Activated naive CD4-positive, alpha-beta T cell treated with anti-CD3 and anti-CD28 coated beads, Interleukin-2, amount 50 U/mL, for 24 hours (primary cell): ENCODE results near the gene ATAT1.

Experiments
- H3K27ac Mint-ChIP-seq: one replicate; pipeline ENCODE4 v1.8.0; 2021; ENCODE audit warnings: mild to moderate bottlenecking, mixed read lengths
- H3K27me3 Mint-ChIP-seq: one replicate; pipeline ENCODE4 v1.8.0; 2021; ENCODE audit warnings: mixed read lengths
- H3K36me3 Mint-ChIP-seq: one replicate; pipeline ENCODE4 v1.8.0; 2021; ENCODE audit warnings: mixed read lengths
- H3K4me1 Mint-ChIP-seq: one replicate; pipeline ENCODE4 v1.8.0; 2021; ENCODE audit warnings: mixed read lengths
- H3K4me3 Mint-ChIP-seq: one replicate; pipeline ENCODE4 v1.8.0; 2021; ENCODE audit warnings: mild to moderate bottlenecking, mixed read lengths
- H3K9me3 Mint-ChIP-seq: one replicate; pipeline ENCODE4 v1.8.0; 2021; ENCODE audit warnings: mixed read lengths

ATAT1 gene

GRCh38 chr6:30619561-30619960 lies 7.1 kb upstream of the ATAT1 start:
- H3K4me1 Mint-ChIP-seq = peaks cover 16% of the 10 kb centered on the region

DNA sequence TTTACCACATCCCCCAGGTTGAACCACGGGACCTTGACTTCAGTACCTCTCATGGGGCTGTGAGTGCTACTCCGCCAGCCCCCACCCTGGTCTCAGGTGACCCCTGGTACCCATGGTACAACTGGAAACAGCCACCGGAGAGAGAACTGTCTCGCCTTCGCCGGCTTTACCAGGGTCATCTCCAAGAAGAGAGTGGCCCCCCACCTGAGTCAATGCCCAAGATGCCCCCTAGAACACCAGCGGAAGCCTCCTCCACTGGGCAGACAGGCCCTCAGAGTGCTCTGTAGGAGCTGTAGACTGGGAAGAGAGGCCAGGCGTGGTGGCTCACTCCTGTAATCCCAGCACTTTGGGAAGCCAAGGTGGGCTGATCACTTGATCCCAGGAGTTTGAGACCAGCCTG lies 1.2 kb upstream of the ATAT1 start:
- Mint-ChIP-seq H3K27ac (peak overlapping the region; percentile 46), H3K36me3 (peaks cover 6% of the 10 kb centered on the region), H3K4me1 (peaks cover 25% of the 10 kb centered on the region), H3K9me3 (no peaks in the 10 kb centered on the region), H3K27me3 (no peaks in the 10 kb centered on the region), H3K4me3 (no peak overlapping the region)

More at GRCh38 chr6:30619561-30619960, 7.1 kb upstream of the ATAT1 start:
- H3K27ac Mint-ChIP-seq = peak overlapping the region; percentile 99
- H3K27me3 Mint-ChIP-seq = no peaks in the 10 kb centered on the region
- peak overlapping the region; percentile 94 for H3K4me3 Mint-ChIP-seq
- no peaks in the 10 kb centered on the region for H3K9me3 Mint-ChIP-seq
- peaks cover 30% of the 10 kb centered on the region for H3K36me3 Mint-ChIP-seq

GRCh38 chr6:30635834-30636233 lies 9.2 kb downstream of the ATAT1 start:
- H3K36me3 Mint-ChIP-seq = peaks cover 14% of the 10 kb centered on the region
- no peak overlapping the region for H3K27ac Mint-ChIP-seq
- H3K27me3 Mint-ChIP-seq = no peaks in the 10 kb centered on the region
- peaks cover 5% of the 10 kb centered on the region for H3K4me1 Mint-ChIP-seq
- no peaks in the 10 kb centered on the region for H3K9me3 Mint-ChIP-seq
- no peak overlapping the region for H3K4me3 Mint-ChIP-seq

DNA sequence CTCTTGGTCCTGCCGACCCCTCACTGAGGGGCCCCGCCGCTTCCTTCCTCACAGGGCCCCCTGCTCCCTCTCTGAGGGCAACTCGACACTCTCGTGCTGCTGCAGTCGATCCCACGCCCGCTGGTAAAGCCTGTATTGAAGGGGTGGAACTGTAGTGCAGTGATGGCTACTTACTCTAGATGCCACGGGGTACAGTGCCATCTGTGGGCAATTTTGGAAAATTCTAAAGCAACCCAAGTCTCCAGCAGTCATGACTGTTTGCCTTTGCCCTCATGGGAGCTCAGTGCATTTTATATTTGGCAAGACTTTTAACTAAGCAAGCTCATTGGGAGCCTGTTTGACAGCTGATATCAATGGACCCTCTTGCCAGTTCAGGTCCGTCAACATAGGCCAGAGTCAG lies 13.8 kb downstream of the ATAT1 start:
- no peaks in the 10 kb centered on the region for H3K9me3 Mint-ChIP-seq
- H3K27ac Mint-ChIP-seq = no peak overlapping the region
- no peaks in the 10 kb centered on the region for H3K27me3 Mint-ChIP-seq
- H3K4me3 Mint-ChIP-seq = no peak overlapping the region
- H3K36me3 Mint-ChIP-seq = peaks cover 4% of the 10 kb centered on the region
- peaks cover 24% of the 10 kb centered on the region for H3K4me1 Mint-ChIP-seq

- Mint-ChIP-seq H3K36me3 (peaks cover 1% of the 10 kb centered on the region), H3K9me3 (no peaks in the 10 kb centered on the region), H3K4me1 (peaks cover 30% of the 10 kb centered on the region), H3K4me3 (no peak overlapping the region), H3K27ac (no peak overlapping the region), H3K27me3 (no peaks in the 10 kb centered on the region)
Measured at GRCh38 chr6:30641048-30641447, 14.4 kb downstream of the ATAT1 start.

GRCh38 chr6:30643656-30644055 lies 17.0 kb downstream of the ATAT1 start:
- Mint-ChIP-seq H3K36me3 (peaks cover 1% of the 10 kb centered on the region), H3K27me3 (no peaks in the 10 kb centered on the region), H3K27ac (no peak overlapping the region), H3K9me3 (no peaks in the 10 kb centered on the region), H3K4me1 (peaks cover 44% of the 10 kb centered on the region), H3K4me3 (no peak overlapping the region)

DNA sequence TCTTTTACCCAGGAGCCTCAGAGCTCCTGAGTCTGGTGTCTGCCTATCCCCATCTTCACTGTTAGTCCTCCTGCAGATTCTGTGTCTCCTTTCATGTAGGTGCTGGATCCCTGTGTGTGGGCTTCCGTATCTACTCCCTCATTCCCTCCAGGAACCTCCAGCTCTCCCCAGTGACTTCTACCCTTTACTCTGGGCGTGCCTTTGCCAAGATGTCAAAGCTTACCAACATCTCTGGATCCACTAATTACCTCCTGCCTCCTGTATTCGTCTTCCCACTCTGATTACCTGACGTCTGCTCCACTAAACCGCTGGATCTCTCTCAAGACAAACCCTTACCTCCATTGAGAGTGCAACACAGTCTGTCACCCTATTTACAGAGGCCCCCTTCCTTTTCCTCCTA lies 18.1 kb downstream of the ATAT1 start:
- H3K4me3 Mint-ChIP-seq = no peak overlapping the region
- H3K36me3 Mint-ChIP-seq = peaks cover 1% of the 10 kb centered on the region
- H3K4me1 Mint-ChIP-seq = peaks cover 44% of the 10 kb centered on the region
- no peak overlapping the region for H3K27ac Mint-ChIP-seq
- H3K27me3 Mint-ChIP-seq = no peaks in the 10 kb centered on the region
- no peaks in the 10 kb centered on the region for H3K9me3 Mint-ChIP-seq

GRCh38 chr6:30645989-30646388 lies 19.3 kb downstream of the ATAT1 start:
- peaks cover 38% of the 10 kb centered on the region for H3K4me1 Mint-ChIP-seq
- H3K27ac Mint-ChIP-seq = peak overlapping the region; percentile 90
- H3K27me3 Mint-ChIP-seq = no peaks in the 10 kb centered on the region
- no peaks in the 10 kb centered on the region for H3K9me3 Mint-ChIP-seq
- peaks cover 4% of the 10 kb centered on the region for H3K36me3 Mint-ChIP-seq
- H3K4me3 Mint-ChIP-seq = peak overlapping the region; percentile 90

- Mint-ChIP-seq H3K9me3 (no peaks in the 10 kb centered on the region), H3K36me3 (peaks cover 5% of the 10 kb centered on the region), H3K4me3 (peak within 1 kb of the TSS; percentile 90), H3K27ac (peak within 1 kb of the TSS; percentile 93), H3K4me1 (peaks cover 31% of the 10 kb centered on the region), H3K27me3 (no peaks in the 10 kb centered on the region)
Measured at GRCh38 chr6:30646450-30647241, 20.0 kb downstream of the ATAT1 start, which contains the start of gene C6orf136. Gene C6orf136 (plus strand): TSS chr6:30647133. CDS start chr6:30647232, 99 bp downstream.

DNA sequence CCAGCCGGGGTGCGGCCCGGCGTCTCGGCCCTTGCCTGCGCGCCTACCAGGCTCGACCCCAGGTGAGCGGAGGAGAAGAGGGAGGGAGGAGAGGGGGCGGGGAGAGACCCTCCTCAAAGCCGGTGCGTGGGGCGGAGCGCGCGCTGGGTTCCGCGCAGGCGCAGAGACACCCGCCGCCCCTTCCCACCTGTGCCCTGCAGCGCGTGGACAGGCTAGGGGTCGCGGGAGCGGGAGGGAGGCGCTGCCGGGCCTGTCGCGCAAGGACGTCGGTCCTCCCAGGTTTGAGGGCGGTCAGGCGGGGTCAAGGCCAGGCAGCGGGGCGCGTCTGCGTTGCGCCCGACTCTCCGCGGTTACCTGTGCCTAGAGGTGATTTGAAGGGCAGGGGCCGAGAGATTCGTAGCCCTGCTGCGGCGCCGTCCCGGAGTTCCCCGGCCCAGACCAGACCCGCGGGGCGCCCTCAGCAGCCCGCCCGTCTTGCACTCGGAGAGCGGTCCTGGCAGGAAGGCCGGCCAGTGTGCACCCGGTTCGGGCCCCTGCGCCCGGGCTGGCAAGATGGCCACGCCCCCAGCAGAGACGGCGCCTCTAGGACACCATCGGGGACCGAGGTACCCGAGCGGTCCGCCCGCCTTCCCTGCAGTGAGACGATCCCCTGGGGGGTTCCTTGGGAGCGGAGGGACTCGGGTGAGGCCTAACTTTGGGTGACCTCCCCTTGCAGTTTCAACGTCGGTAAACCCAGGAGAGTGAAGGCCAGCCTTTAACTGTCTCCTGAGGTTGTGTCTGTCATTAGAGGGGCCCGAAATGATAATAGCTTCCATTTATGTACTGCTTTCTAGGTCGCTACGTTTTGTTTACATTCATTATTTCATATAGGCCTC lies 20.8 kb downstream of the ATAT1 start:
- peaks cover 6% of the 10 kb centered on the region for H3K36me3 Mint-ChIP-seq
- peak overlapping the region; percentile 93 for H3K27ac Mint-ChIP-seq
- H3K4me1 Mint-ChIP-seq = peaks cover 28% of the 10 kb centered on the region
- H3K4me3 Mint-ChIP-seq = peak overlapping the region; percentile 90
- no peaks in the 10 kb centered on the region for H3K9me3 Mint-ChIP-seq
- H3K27me3 Mint-ChIP-seq = no peaks in the 10 kb centered on the region

GRCh38 chr6:30651143-30651542 lies 24.5 kb downstream of the ATAT1 start:
- H3K36me3 Mint-ChIP-seq = peaks cover 14% of the 10 kb centered on the region

GRCh38 chr6:30654798-30655742 lies 28.4 kb downstream of the ATAT1 start:
- Mint-ChIP-seq H3K27me3 (no peaks in the 10 kb centered on the region), H3K4me1 (no peaks in the 10 kb centered on the region), H3K9me3 (no peaks in the 10 kb centered on the region), H3K4me3 (no peak overlapping the region), H3K36me3 (peaks cover 21% of the 10 kb centered on the region), H3K27ac (peak overlapping the region; percentile 57)

More at GRCh38 chr6:30651143-30651542, 24.5 kb downstream of the ATAT1 start:
- no peaks in the 10 kb centered on the region for H3K27me3 Mint-ChIP-seq
- H3K9me3 Mint-ChIP-seq = no peaks in the 10 kb centered on the region
- H3K27ac Mint-ChIP-seq = peak overlapping the region; percentile 59
- peaks cover 13% of the 10 kb centered on the region for H3K4me1 Mint-ChIP-seq
- H3K4me3 Mint-ChIP-seq = no peak overlapping the region

- peaks cover 21% of the 10 kb centered on the region for H3K36me3 Mint-ChIP-seq
- H3K27me3 Mint-ChIP-seq = no peaks in the 10 kb centered on the region
- peak overlapping the region; percentile 57 for H3K27ac Mint-ChIP-seq
- no peaks in the 10 kb centered on the region for H3K4me1 Mint-ChIP-seq
- H3K9me3 Mint-ChIP-seq = no peaks in the 10 kb centered on the region
- no peak overlapping the region for H3K4me3 Mint-ChIP-seq
Measured at GRCh38 chr6:30655743-30656094, 29.0 kb downstream of the ATAT1 start.

DNA sequence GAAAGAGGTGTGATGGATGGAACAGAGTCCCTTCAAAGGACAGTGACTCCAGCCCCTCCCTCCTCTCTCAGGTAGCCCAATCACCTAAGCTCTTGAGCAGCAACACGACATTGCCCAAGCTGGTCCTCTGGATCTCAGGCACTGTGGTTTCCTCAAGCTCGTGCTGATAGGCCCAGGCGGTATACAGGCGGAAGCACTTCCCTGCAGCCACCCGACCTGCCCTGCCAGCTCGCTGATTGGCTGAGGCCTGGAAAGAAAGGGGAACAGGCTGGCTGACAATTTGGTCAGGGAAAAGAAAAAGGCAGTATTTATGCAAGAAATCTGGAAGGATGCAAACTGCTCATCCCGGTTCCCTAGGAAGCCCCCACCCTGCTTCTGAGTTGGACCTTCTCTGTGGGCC lies 29.8 kb downstream of the ATAT1 start:
- H3K27me3 Mint-ChIP-seq = no peaks in the 10 kb centered on the region
- H3K4me1 Mint-ChIP-seq = no peaks in the 10 kb centered on the region
- H3K27ac Mint-ChIP-seq = no peak overlapping the region
- peaks cover 18% of the 10 kb centered on the region for H3K36me3 Mint-ChIP-seq
- no peaks in the 10 kb centered on the region for H3K9me3 Mint-ChIP-seq
- H3K4me3 Mint-ChIP-seq = no peak overlapping the region

DNA sequence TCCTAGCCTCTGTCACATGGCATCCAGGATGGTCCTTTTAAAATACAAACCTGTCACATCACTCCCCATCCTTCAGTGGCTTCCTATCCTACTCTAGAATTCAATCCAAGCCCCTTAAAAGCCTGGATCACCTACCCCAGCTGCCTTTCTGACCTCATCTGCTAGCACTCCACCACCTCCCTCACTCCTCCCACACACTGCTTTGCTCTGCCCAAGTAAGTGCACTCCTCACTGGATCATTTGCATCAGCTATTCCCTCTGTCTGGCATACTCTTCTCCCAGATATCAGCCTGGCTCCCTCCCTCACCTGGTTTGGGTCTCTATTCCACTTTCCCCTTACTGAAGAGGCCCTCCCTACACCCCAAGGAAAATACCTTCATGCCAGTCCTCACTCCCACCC lies 30.8 kb downstream of the ATAT1 start:
- peaks cover 22% of the 10 kb centered on the region for H3K36me3 Mint-ChIP-seq
- peak overlapping the region; percentile 38 for H3K27ac Mint-ChIP-seq
- no peaks in the 10 kb centered on the region for H3K4me1 Mint-ChIP-seq
- no peaks in the 10 kb centered on the region for H3K27me3 Mint-ChIP-seq
- H3K9me3 Mint-ChIP-seq = no peaks in the 10 kb centered on the region
- H3K4me3 Mint-ChIP-seq = no peak overlapping the region
